ENCODE measurements around the gene GAPVD1. TPM values are rescaled to one million over a fixed set of nuclear protein-coding genes. Genes with fewer than 3 reads are reported as not detected.

The GAPVD1 gene
- total RNA-seq, 1 donor from 2014 or later = 43.5 TPM

DNA sequence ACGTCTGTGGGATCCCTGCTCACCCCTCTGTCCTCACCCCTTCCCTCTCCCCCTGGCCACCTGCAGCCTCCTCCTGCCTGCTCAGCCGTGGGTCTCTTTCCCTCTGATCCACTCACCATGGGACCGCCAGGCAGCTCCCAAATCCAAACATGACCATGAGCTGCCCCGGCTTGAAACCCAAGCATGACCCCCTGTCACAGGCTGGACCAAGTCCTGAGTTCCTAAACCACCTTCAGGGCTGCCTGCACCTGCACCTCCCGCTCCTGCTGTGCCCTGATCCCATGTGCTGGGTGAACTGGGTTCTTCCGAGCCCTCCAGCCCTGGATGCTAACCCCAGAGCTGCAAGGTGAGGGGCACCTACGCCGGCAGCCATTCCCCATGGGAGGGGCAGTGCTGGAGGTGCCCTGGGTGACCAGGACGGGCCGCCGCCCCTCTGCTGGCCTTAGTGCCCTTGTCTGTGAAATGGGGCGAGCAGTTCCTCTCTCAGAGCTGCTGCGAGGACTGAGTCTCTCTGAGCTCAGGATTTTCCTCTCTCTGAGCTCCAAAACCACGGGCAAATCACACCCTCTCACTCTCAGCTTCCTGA lies 149.6 kb downstream of the GAPVD1 start:
- H3K4me3 Mint-ChIP-seq = no peak overlapping the region
- no peak for DNase-seq (ENCODE audit: low spot score)
- Histone ChIP-seq H3K27me3 (peaks cover 23% of the 10 kb centered on the region), H3K9me3 (ENCODE audit: low read depth) (no peaks in the 10 kb centered on the region), H3K4me2 (no peak overlapping the region), H2AFZ (replicated peaks) (no peak overlapping the region), H3K27ac (no peak overlapping the region), H3K36me3 (no peaks in the 10 kb centered on the region), H3K9ac (no peak overlapping the region), H3K4me3 (no peak overlapping the region), H3F3A (ENCODE audit: low read depth) (peaks cover 8% of the 10 kb centered on the region), H4K20me1 (ENCODE audit: low read depth) (no peaks in the 10 kb centered on the region), H3K79me2 (ENCODE audit: low read depth) (no peaks in the 10 kb centered on the region), H3K4me1 (peaks cover 3% of the 10 kb centered on the region)
- TF ChIP-seq EZH2phosphoT487 (IDR thresholded peaks at IDR 0.05) (no peak), EZH2 (IDR thresholded peaks at IDR 0.05) (no peak)
- TF ChIP-seq, protein P1, sequence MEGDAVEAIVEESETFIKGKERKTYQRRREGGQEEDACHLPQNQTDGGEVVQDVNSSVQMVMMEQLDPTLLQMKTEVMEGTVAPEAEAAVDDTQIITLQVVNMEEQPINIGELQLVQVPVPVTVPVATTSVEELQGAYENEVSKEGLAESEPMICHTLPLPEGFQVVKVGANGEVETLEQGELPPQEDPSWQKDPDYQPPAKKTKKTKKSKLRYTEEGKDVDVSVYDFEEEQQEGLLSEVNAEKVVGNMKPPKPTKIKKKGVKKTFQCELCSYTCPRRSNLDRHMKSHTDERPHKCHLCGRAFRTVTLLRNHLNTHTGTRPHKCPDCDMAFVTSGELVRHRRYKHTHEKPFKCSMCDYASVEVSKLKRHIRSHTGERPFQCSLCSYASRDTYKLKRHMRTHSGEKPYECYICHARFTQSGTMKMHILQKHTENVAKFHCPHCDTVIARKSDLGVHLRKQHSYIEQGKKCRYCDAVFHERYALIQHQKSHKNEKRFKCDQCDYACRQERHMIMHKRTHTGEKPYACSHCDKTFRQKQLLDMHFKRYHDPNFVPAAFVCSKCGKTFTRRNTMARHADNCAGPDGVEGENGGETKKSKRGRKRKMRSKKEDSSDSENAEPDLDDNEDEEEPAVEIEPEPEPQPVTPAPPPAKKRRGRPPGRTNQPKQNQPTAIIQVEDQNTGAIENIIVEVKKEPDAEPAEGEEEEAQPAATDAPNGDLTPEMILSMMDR (IDR thresholded peaks at IDR 0.05) = no peak
- peaks cover 5% of the 10 kb centered on the region for H3K36me3 Mint-ChIP-seq
- no peaks in the 10 kb centered on the region for H3K9me3 Mint-ChIP-seq
- no peak overlapping the region for H3K27ac Mint-ChIP-seq
- peaks cover 15% of the 10 kb centered on the region for H3K27me3 Mint-ChIP-seq (ENCODE audit: insufficient read depth, low read depth)
- peaks cover 24% of the 10 kb centered on the region for H3K4me1 Mint-ChIP-seq

DNA sequence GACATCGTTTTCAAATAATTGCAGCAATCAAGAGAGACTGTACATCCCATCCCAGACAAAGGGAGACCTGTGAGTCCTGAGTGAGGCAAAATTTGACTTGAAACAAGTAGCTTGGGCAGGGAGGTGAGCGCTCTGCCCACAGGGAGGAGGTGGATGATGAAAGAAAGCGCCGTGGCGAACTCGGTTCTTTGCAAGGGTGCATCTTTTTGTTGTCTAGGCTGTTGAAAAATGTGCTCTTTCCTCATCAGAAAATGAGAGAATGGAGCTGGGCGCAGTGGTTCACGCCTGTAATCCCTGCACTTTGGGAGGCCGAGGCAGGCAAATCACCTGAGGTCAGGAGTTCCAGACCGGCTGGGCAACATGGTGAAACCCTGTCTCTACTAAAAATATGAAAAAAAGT lies 150.5 kb downstream of the GAPVD1 start:
- H3K27me3 ChIP-seq = peaks cover 19% of the 10 kb centered on the region
- H3K4me2 ChIP-seq = no peak overlapping the region
- no peak overlapping the region for H3K4me3 ChIP-seq
- peak overlapping the region; percentile 25 for H3K27ac Mint-ChIP-seq
- H2AFZ ChIP-seq (replicated peaks) = no peak overlapping the region
- H4K20me1 ChIP-seq (ENCODE audit: low read depth) = no peaks in the 10 kb centered on the region
- DNase-seq (ENCODE audit: low spot score) = no peak
- peaks cover 18% of the 10 kb centered on the region for H3K4me1 Mint-ChIP-seq
- peaks cover 8% of the 10 kb centered on the region for H3F3A ChIP-seq (ENCODE audit: low read depth)
- no peak overlapping the region for H3K9ac ChIP-seq
- H3K36me3 ChIP-seq = no peaks in the 10 kb centered on the region
- no peaks in the 10 kb centered on the region for H3K79me2 ChIP-seq (ENCODE audit: low read depth)
- H3K36me3 Mint-ChIP-seq = peaks cover 5% of the 10 kb centered on the region
- H3K27ac ChIP-seq = no peak overlapping the region
- no peaks in the 10 kb centered on the region for H3K9me3 ChIP-seq (ENCODE audit: low read depth)
- no peaks in the 10 kb centered on the region for H3K9me3 Mint-ChIP-seq
- H3K4me3 Mint-ChIP-seq = no peak overlapping the region
- no peak for TF ChIP-seq EZH2 (IDR thresholded peaks at IDR 0.05)
- TF ChIP-seq EZH2phosphoT487 (IDR thresholded peaks at IDR 0.05) = no peak
- TF ChIP-seq, protein P1 (IDR thresholded peaks at IDR 0.05) = no peak
- H3K27me3 Mint-ChIP-seq (ENCODE audit: insufficient read depth, low read depth) = peaks cover 12% of the 10 kb centered on the region
- peaks cover 3% of the 10 kb centered on the region for H3K4me1 ChIP-seq

DNA sequence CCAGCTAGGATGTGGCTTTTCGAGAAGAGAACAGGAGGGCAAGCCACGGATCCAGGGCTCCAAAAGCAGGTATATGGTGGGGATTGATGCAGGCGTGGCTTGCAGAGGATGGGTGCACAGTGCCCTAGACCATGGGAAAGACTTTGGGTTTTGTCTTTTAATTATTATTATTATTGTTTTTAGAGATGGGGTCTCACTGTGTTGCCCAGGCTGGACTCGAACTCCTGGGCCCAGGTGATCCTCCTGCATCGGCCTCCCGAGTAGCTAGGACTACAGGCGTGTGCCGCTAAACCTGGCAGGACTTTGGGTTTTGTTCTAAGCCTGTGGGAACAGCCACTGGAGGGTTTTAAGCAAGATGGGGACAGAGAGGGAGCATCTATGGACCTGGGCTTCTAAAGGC lies 152.0 kb downstream of the GAPVD1 start:
- H3K79me2 ChIP-seq (ENCODE audit: low read depth) = no peaks in the 10 kb centered on the region
- peaks cover 8% of the 10 kb centered on the region for H3F3A ChIP-seq (ENCODE audit: low read depth)
- Mint-ChIP-seq H3K4me3 (no peak overlapping the region), H3K36me3 (peaks cover 5% of the 10 kb centered on the region), H3K4me1 (peaks cover 14% of the 10 kb centered on the region), H3K9me3 (no peaks in the 10 kb centered on the region), H3K27ac (no peak overlapping the region), H3K27me3 (ENCODE audit: insufficient read depth, low read depth) (peaks cover 11% of the 10 kb centered on the region)
- H3K4me1 ChIP-seq = peaks cover 3% of the 10 kb centered on the region
- no peak for DNase-seq (ENCODE audit: low spot score)
- H4K20me1 ChIP-seq (ENCODE audit: low read depth) = no peaks in the 10 kb centered on the region
- no peak overlapping the region for H2AFZ ChIP-seq (replicated peaks)
- no peaks in the 10 kb centered on the region for H3K9me3 ChIP-seq (ENCODE audit: low read depth)
- H3K27me3 ChIP-seq = peaks cover 6% of the 10 kb centered on the region
- H3K36me3 ChIP-seq = no peaks in the 10 kb centered on the region
- H3K4me3 ChIP-seq = no peak overlapping the region
- no peak overlapping the region for H3K27ac ChIP-seq
- no peak overlapping the region for H3K9ac ChIP-seq
- TF ChIP-seq EZH2 (IDR thresholded peaks at IDR 0.05) (no peak), EZH2phosphoT487 (IDR thresholded peaks at IDR 0.05) (no peak)
- TF ChIP-seq, protein P1 (IDR thresholded peaks at IDR 0.05) = no peak
- H3K4me2 ChIP-seq = no peak overlapping the region
